Endothelial cell of umbilical vein (primary cell): ENCODE data around the gene MBD4. TPM values are rescaled to one million over a fixed set of nuclear protein-coding genes. Genes with fewer than 3 reads are reported as not detected.

Experiments
- BruUV-seq: library from RNA; stranded (reverse); fragments of 400-500 nt; replicated peaks from 2 replicates; lab custom pipeline; 2021; lab: Mats Ljungman, UMichigan
- CTCF ChIA-PET: fragments of 300-600, 350-600 bp; sonication (Branson Sonifier 250); formaldehyde crosslinking; loops from one replicate; lab custom pipeline; 2021; ENCODE audit warnings: antibody characterized with exemption, inconsistent platforms; lab: Charles Lee
- POLR2A ChIA-PET: fragments of 300-600, 350-600 bp; sonication (Branson Sonifier 250); formaldehyde crosslinking; loops from one replicate; lab custom pipeline; 2021; ENCODE audit warnings: antibody characterized with exemption, inconsistent platforms; lab: Charles Lee
- DNase-seq: peaks from one replicate; pipeline ENCODE4 v3.0.0-alpha.2; 2011; ENCODE audit warnings: low read depth, low spot score
- FAIRE-seq: peaks from 2 replicates; lab custom pipeline; 2011; peaks lifted over from hg19 to GRCh38; lab: Jason Lieb, UNC
- H2AFZ ChIP-seq: 2 replicates; pipeline ENCODE4 v1.6.0; 2012; ENCODE audit warnings: low read depth, low read length, control low read depth, inconsistent platforms
- H3K27ac ChIP-seq: 2 replicates; pipeline ENCODE4 v1.5.1; 2011; ENCODE audit warnings: low read depth, mild to moderate bottlenecking, control low read depth, low read length, moderate library complexity; ENCODE audit not compliant: insufficient read depth
- H3K27me3 ChIP-seq, 2 experiments: 2 replicates each; pipeline versions ENCODE4 v1.6.0 to v1.6.1; 2011; ENCODE audit warnings: low read length in 2 of 2, mixed read lengths in 1 of 2; ENCODE audit not compliant: control insufficient read depth in 2 of 2, insufficient read depth in 2 of 2
- H3K36me3 ChIP-seq, 2 experiments: 2 replicates in 1 of 2; 3 replicates in 1 of 2; pipeline ENCODE4 v1.5.1; 2011; ENCODE audit warnings: low read length in 2 of 2, mild to moderate bottlenecking in 1 of 2, moderate library complexity in 1 of 2; ENCODE audit not compliant: control insufficient read depth in 2 of 2, insufficient read depth in 2 of 2; ENCODE audit errors: extremely low read depth in 1 of 2
- H3K4me1 ChIP-seq: 3 replicates; pipeline ENCODE4 v1.5.1; 2011; ENCODE audit warnings: mild to moderate bottlenecking, low read length; ENCODE audit not compliant: control insufficient read depth, insufficient read depth; ENCODE audit errors: extremely low read depth
- H3K4me2 ChIP-seq: 2 replicates; pipeline ENCODE4 v1.6.1; 2011; ENCODE audit warnings: low read length, control low read depth, mixed read lengths; ENCODE audit not compliant: insufficient read depth
- H3K4me3 ChIP-seq, 3 experiments: fragments of 200-600 bp in 1 of 3; sonication (generic), shearing (Covaris generic) in 1 of 3; replicated peaks in 1 of 3; 2 replicates each; pipeline ENCODE4 v1.5.1; 2011 to 2016; ENCODE audit warnings: control low read depth in 3 of 3, low read length in 3 of 3, mild to moderate bottlenecking in 2 of 3, inconsistent platforms in 1 of 3, low read depth in 1 of 3, moderate library complexity in 1 of 3; ENCODE audit not compliant: insufficient read depth in 1 of 3
- H3K79me2 ChIP-seq: 2 replicates; pipeline ENCODE4 v1.6.0; 2012; ENCODE audit warnings: low read length, inconsistent platforms; ENCODE audit not compliant: control insufficient read depth, insufficient read depth
- H3K9ac ChIP-seq: replicated peaks from 2 replicates; pipeline ENCODE3; 2011; ENCODE audit warnings: low read length, control low read depth; ENCODE audit not compliant: insufficient read depth; ENCODE audit errors: extremely low read depth
- H3K9me1 ChIP-seq: replicated peaks from 3 replicates; pipeline ENCODE4 v1.6.0; 2011; ENCODE audit warnings: mild to moderate bottlenecking, low read length; ENCODE audit not compliant: control insufficient read depth, insufficient read depth; ENCODE audit errors: extremely low read depth
- H3K9me3 ChIP-seq: replicated peaks from 2 replicates; pipeline ENCODE4 v1.5.1; 2012; ENCODE audit warnings: low read length, inconsistent platforms; ENCODE audit not compliant: control insufficient read depth, insufficient read depth
- H4K20me1 ChIP-seq: replicated peaks from 2 replicates; pipeline ENCODE3; 2011; ENCODE audit warnings: mild to moderate bottlenecking, low read length; ENCODE audit not compliant: control insufficient read depth, insufficient read depth; ENCODE audit errors: extremely low read depth
- EZH2 ChIP-seq: IDR thresholded peaks from 2 replicates; pipeline ENCODE4 v1.6.1; 2012; ENCODE audit warnings: borderline replicate concordance, low read depth, mild to moderate bottlenecking, moderate library complexity, low read length, inconsistent platforms; ENCODE audit not compliant: severe bottlenecking
- GATA2 ChIP-seq: IDR thresholded peaks from 2 replicates; pipeline ENCODE4 v1.7.0; 2011; ENCODE audit warnings: low read depth, mild to moderate bottlenecking, moderate library complexity, mixed read lengths, low read length; ENCODE audit not compliant: insufficient read length, insufficient read depth
- JUN ChIP-seq: IDR thresholded peaks from 2 replicates; pipeline ENCODE4 v1.6.1; 2011; ENCODE audit warnings: borderline replicate concordance, low read depth; ENCODE audit not compliant: insufficient read length, insufficient read depth
- MAX ChIP-seq: IDR thresholded peaks from 2 replicates; pipeline ENCODE4 v1.6.1; 2011; ENCODE audit not compliant: insufficient read depth, insufficient read length
- MYC ChIP-seq: IDR thresholded peaks from one replicate; pipeline ENCODE4 v1.6.1; 2011; ENCODE audit warnings: mild to moderate bottlenecking, low read depth, low read length
- POLR2A ChIP-seq: IDR thresholded peaks from 2 replicates; pipeline ENCODE4 v1.6.1; 2012; ENCODE audit warnings: low read depth, mild to moderate bottlenecking, control low read depth, low read length
- POLR2AphosphoS5 ChIP-seq: IDR thresholded peaks from 2 replicates; pipeline ENCODE4 v1.6.1; 2012; ENCODE audit warnings: low read depth, mild to moderate bottlenecking, control low read depth, low read length, moderate library complexity; ENCODE audit not compliant: insufficient read depth
- dilution Hi-C: fragments of 300-500 bp; cut with MboI; formaldehyde crosslinking; loops from one replicate; pipeline ENCODE4 v1.15.0; 2019; ENCODE audit warnings: low sequenced_read_pairs; ENCODE audit not compliant: extremely low pct_ligation_motif_present
- intact Hi-C: fragments of 100-400 bp; cut with micrococcal nuclease; formaldehyde crosslinking; loops from one replicate; pipeline ENCODE4 v1.10.0; 2022
- polyA plus RNA-seq, 4 experiments: library from polyadenylated mRNA; depleted of rRNA in 3 of 4; stranded (reverse) in 3 of 4; unstranded in 1 of 4; fragments of >200 nt; gene quantifications; 2 replicates each; pipeline versions ENCODE4 v1.2.1 to v1.2.3, GENCODE V29; 2011 to 2012; ENCODE audit warnings: missing spikeins in 1 of 4
- total RNA-seq: library from RNA; stranded (reverse); gene quantifications from 2 replicates; pipeline ENCODE4 v1.2.3, GENCODE V29; 2021
- TF ChIP-seq, protein P1 (sequence below), 2 donors: IDR thresholded peaks; 1 replicate in 1 of 2; 2 replicates in 1 of 2; pipeline ENCODE4 v1.5.1; 2011; ENCODE audit warnings: low read length in 2 of 2, mild to moderate bottlenecking in 2 of 2, moderate library complexity in 2 of 2, control low read depth in 1 of 2, inconsistent platforms in 1 of 2, low read depth in 1 of 2; ENCODE audit not compliant: insufficient read depth in 1 of 2; ENCODE audit errors: extremely low read depth in 1 of 2

MBD4 gene
- total and polyA plus RNA-seq, 2 donors (not counting 3 experiments of a cell fraction or from before 2014, with no cell fraction given) = 17.4 to 39.5 TPM

- H3K4me2 ChIP-seq = no peak overlapping the region
- no peaks in the 10 kb centered on the region for H4K20me1 ChIP-seq
- no peaks in the 10 kb centered on the region for H3K27me3 ChIP-seq
- no peak for FAIRE-seq
- H3K36me3 ChIP-seq = peaks cover 17% of the 10 kb centered on the region in 2 experiments
- H3K79me2 ChIP-seq = peaks cover 9% of the 10 kb centered on the region
- H3K9ac ChIP-seq = no peak overlapping the region
- intact Hi-C loops = no loop called here
- H3K4me1 ChIP-seq = peaks cover 7% of the 10 kb centered on the region
- CTCF ChIA-PET = interaction anchor here (1.9 kb wide), 1 partner anchor 51 kb away, joined by 6 read pairs; no protein-coding TSS in a partner anchor
- no TSS peak for BruUV-seq
- DNase-seq = no peak
- no peak overlapping the region for H2AFZ ChIP-seq
- TF ChIP-seq MYC = no peak
- TF ChIP-seq EZH2 = no peak
- no peak for TF ChIP-seq GATA2
- TF ChIP-seq POLR2A = no peak
- no peak for TF ChIP-seq POLR2AphosphoS5
- TF ChIP-seq MAX = no peak
- no peak for TF ChIP-seq JUN
- TF ChIP-seq, protein P1, sequence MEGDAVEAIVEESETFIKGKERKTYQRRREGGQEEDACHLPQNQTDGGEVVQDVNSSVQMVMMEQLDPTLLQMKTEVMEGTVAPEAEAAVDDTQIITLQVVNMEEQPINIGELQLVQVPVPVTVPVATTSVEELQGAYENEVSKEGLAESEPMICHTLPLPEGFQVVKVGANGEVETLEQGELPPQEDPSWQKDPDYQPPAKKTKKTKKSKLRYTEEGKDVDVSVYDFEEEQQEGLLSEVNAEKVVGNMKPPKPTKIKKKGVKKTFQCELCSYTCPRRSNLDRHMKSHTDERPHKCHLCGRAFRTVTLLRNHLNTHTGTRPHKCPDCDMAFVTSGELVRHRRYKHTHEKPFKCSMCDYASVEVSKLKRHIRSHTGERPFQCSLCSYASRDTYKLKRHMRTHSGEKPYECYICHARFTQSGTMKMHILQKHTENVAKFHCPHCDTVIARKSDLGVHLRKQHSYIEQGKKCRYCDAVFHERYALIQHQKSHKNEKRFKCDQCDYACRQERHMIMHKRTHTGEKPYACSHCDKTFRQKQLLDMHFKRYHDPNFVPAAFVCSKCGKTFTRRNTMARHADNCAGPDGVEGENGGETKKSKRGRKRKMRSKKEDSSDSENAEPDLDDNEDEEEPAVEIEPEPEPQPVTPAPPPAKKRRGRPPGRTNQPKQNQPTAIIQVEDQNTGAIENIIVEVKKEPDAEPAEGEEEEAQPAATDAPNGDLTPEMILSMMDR (IDR thresholded peaks at IDR 0.05; ENCODE audit: extremely low read depth in 1 of 2, insufficient read depth in 1 of 2, low read depth in 1 of 2, low read length in 2 of 2) = no peak
- dilution Hi-C loops = no loop called here
- no peaks in the 10 kb centered on the region for H3K9me3 ChIP-seq
- H3K9me1 ChIP-seq = no peaks in the 10 kb centered on the region
- no peak overlapping the region for H3K27ac ChIP-seq
- POLR2A ChIA-PET = no interaction called here
- H3K4me3 ChIP-seq = no peak overlapping the region
These were observed 5.6 kb downstream of the MBD4 start for GRCh38 chr3:129434140-129434539.
